NCI-H1930 (cell line): ENCODE data around the gene GTPBP10.

Experiments used
- DNase-seq, 2 experiments: peaks; one replicate each; lab custom pipeline; 2025; lab: John Stamatoyannopoulos, UW

GTPBP10 gene

GRCh38 chr7:90351987-90352386 is 5.5 kb downstream of the GTPBP10 start:
- DNase-seq = no peak

GRCh38 chr7:90383422-90383821 is 36.9 kb downstream of the GTPBP10 start:
- no peak for DNase-seq

DNA sequence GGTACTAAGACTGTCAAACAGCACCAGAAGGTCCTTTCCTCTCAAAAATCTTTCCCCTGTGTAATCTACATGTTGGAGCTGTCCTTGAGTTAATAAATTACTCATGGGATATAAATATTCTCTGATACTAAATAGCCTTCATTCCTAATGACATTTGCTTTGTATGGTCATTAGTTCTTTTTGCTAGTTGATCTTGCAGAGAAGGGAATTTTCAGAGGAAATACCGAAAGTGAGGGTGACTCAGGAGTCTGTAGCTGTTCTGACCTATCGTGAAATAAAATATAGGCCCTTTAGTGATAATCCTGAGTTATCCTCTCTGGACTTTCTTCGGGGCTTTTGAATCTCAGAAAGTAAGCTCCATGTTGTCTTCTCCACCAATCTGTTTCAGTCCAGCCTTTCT is 37.3 kb downstream of the GTPBP10 start:
- no peak for DNase-seq

- DNase-seq = no peak
These were observed 37.9 kb downstream of the GTPBP10 start for GRCh38 chr7:90384433-90384832.

GRCh38 chr7:90387470-90388240 is 41.1 kb downstream of the GTPBP10 start:
- DNase-seq = no peak

DNA sequence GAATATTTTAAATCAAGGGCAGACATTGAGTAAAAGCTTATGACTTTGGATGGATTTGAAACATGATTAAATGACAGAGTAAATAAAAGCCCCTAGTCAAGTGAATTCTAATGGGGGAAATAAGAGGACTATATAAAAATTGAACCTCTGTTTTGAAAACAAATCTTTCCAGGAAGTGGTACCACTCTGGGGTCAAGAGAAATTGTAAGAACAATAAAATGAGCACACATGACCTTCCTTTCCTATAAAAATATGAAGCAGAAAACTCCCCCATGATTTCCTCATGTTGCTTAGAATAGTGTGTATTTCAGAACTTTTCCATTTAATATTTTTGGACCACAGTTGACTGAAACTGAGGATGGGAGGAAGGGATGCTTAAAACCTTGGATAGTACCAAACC is 44.4 kb downstream of the GTPBP10 start:
- no peak for DNase-seq

DNA sequence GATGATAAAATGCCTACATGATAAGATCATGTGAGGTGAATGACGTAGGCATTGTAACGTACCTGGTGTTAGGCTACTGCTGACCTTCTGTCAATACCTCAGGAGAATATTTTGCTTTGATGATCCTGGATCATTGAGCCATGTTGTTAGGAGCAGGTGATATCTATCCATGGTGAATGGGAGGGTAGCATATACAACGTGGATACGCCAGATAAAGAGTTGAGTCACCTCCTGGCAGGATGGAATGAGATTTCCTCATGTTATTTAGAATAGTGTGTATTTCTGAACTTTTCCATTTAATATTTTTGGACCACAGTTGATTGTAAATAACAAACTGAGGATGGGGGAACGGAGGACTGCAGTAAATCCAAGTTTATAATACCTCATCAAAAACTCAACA is 45.0 kb downstream of the GTPBP10 start:
- DNase-seq = no peak

DNA sequence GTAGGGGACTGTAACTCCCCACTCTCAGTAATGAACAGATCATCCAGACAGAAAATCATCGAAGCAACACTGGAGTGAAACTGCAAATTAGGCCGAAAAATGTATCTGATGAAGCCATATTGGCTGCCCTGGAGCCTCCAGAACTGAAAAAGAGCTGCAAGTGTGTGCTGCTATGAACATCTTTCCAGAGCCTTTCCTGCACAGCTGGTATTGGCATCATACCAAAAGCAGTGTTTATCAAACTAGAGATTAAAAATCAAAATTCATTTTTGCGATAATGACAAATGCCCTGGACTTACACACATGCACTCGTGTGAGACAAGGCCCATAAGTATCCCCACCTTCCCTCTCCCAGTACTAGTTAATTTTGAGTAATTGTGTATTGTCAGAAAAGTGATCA is 49.9 kb downstream of the GTPBP10 start:
- no peak for DNase-seq

GRCh38 chr7:90401989-90402388 is 55.5 kb downstream of the GTPBP10 start:
- DNase-seq = no peak

GRCh38 chr7:90402785-90403173 is 56.3 kb downstream of the GTPBP10 start:
- no peak for DNase-seq

- peak; percentile 90 to 94 for DNase-seq
These were observed 56.9 kb downstream of the GTPBP10 start, which contains the start of gene CLDN12 for GRCh38 chr7:90403174-90404113. TSS of gene CLDN12 (plus strand) at chr7:90403461. CDS start at chr7:90412677, 9,216 bp downstream.

GRCh38 chr7:90404777-90405176 is 58.3 kb downstream of the GTPBP10 start:
- no peak for DNase-seq

DNA sequence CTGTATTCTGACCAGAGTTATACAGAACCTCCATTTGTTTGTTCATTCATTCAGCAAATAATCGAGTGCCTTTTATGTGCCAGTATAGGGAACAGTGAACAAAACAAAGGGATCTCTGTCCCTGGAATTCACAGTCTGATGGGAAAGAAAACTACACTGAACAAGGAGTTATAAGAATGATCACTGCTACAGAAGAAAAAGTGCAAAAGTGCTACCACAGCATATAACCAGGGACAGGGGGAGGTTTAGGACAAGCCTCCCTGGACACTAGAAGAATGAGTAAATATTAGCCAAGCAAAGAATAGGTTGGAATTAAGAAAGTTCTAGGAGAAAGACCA is 60.9 kb downstream of the GTPBP10 start:
- no peak for DNase-seq

DNA sequence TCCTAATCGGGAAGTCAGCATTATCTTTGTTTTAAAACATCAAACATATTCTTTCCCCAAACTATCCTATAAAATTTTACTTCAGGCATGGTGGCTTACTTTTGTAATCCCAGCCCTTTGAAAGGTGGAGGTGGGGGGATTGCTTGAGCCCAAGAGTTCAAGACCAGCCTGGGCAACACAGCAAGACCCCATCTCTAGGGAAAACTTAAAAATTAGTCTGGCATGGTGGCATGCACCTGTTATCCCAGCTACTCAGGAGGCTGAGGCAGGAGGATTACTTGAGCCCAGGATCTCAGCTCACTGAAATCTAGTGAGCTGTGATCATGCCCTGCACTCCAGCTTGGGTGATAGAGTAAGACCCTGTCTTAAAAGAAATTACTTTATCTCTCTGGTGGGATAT is 61.6 kb downstream of the GTPBP10 start:
- no peak for DNase-seq

GRCh38 chr7:90409667-90410066 is 63.2 kb downstream of the GTPBP10 start:
- DNase-seq = no peak

DNA sequence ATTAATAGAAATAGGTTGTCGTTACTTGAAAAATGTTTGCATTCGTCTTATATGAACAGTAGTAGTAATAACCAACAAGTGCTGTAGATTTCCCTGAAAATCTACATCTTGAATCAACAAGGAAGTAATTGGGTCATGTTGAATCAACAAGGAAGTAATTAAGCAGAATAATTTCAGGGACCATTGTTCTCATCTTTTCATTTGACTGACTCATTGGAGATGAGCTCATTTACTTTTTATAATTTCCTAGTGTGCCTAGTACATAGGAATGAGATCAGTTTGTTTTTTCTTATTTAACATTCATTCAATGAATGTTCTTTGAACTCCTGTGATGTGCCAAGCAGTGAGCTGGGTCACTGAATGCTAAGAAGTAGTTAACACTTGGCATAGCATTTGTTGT is 65.0 kb downstream of the GTPBP10 start:
- no peak for DNase-seq

DNA sequence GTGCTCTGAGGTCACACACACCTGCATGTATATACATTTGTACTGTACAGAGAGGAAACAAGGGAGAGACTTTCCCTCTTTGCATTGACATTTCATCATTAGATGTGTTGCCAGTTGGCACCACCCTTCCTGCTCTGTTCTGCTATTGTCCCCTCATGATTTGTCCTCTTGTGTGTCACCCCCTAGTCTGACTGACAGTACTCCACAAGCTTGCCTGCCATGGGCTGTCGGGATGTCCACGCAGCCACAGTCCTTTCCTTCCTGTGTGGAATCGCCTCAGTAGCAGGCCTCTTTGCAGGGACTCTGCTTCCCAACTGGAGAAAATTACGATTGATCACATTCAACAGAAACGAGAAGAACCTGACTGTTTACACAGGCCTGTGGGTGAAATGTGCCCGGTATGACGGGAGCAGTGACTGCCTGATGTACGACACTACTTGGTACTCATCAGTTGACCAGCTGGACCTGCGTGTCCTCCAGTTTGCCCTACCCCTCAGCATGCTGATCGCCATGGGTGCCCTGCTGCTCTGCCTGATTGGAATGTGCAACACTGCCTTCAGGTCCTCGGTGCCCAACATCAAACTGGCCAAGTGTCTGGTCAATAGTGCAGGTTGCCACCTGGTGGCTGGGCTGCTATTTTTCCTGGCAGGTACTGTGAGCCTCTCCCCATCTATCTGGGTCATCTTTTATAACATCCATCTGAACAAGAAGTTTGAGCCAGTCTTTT is 66.1 kb downstream of the GTPBP10 start:
- DNase-seq = no peak

DNA sequence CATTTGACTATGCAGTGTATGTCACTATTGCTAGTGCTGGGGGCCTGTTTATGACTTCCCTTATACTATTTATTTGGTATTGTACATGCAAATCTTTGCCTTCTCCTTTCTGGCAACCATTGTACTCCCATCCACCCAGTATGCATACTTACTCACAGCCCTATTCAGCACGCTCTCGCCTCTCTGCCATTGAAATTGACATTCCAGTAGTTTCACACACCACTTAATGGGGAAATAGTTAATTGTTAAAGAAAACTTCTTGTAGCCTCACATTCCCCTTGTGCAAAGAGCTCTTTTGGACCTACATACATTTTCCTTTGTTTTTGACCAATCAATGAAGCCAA is 66.6 kb downstream of the GTPBP10 start:
- no peak for DNase-seq

- no peak for DNase-seq
These were observed 75.1 kb downstream of the GTPBP10 start for GRCh38 chr7:90421651-90422050.

- no peak for DNase-seq
These were observed 78.2 kb downstream of the GTPBP10 start for GRCh38 chr7:90424720-90425119.

GRCh38 chr7:90425376-90425775 is 78.9 kb downstream of the GTPBP10 start:
- DNase-seq = no peak

DNA sequence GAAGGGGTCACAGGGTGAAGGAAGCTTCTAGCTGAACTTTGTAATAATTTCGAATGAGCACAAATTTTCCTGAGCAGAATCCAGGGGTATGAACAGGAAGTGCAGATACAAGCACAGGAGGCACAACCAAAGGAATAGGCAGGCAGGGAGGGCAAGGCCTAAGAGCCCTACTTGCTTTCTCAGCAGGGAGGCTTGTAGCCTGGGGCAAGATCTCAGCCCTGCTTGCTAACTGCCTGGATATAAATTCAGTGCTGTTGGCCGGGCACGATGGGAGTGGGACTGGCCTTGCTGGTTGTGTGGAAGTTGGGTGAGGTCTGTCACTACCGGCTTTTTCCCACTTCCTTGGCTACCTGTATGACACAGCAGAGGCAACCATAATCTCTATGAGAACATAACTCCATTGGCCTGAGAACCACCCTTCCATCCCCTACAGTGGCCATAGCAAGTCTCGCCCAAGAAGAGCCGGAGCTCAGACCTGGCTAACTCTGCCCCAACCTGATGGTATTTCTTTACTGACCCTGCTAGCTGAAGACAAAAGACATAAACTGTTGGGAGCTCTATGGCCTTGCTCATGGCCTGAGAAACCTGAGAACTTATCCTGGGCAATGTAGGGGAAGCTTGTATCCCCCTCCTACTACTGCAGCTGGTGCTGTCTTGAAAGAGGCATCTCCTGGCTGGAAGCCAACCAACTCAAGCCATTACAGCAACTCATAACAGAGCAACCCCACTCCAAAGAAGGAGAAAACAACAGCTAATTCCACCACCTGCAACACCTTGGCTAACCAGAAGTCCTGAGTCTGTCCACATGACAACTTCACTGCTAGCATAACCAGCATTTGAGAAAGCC is 84.3 kb downstream of the GTPBP10 start:
- no peak for DNase-seq
